Liver (tissue), 9 donors: ENCODE measurements around the gene ZBTB25. TPM values are rescaled to one million over a fixed set of nuclear protein-coding genes. Genes with fewer than 3 reads are reported as not detected.

Source experiments
- DNase-seq: peaks from one replicate; pipeline ENCODE4 v3.0.0-alpha.2; 2017; ENCODE audit warnings: low spot score
- H3K27ac ChIP-seq, 2 donors: one replicate each; pipeline ENCODE4 v1.7.0; 2013; ENCODE audit warnings: inconsistent platforms in 2 of 2, low read length in 2 of 2, control low read depth in 1 of 2, low read depth in 1 of 2, mild to moderate bottlenecking in 1 of 2
- H3K27me3 ChIP-seq, 4 donors: one replicate each; pipeline versions ENCODE4 v1.6.1 to v1.7.0; 2013; ENCODE audit warnings: low read length in 3 of 4, inconsistent platforms in 1 of 4, mild to moderate bottlenecking in 1 of 4, moderate library complexity in 1 of 4; ENCODE audit not compliant: control insufficient read depth in 4 of 4, insufficient read depth in 4 of 4
- H3K36me3 ChIP-seq, 4 donors: one replicate each; pipeline versions ENCODE4 v1.6.1 to v1.7.0; 2013; ENCODE audit warnings: low read length in 3 of 4, mild to moderate bottlenecking in 3 of 4, low read depth in 1 of 4, moderate library complexity in 1 of 4; ENCODE audit not compliant: control insufficient read depth in 4 of 4, insufficient read depth in 3 of 4
- H3K4me1 ChIP-seq, 4 donors: one replicate each; pipeline versions ENCODE4 v1.6.1 to v1.7.0; 2013; ENCODE audit warnings: low read length in 3 of 4, mild to moderate bottlenecking in 3 of 4, moderate library complexity in 1 of 4; ENCODE audit not compliant: control insufficient read depth in 4 of 4, insufficient read depth in 4 of 4
- H3K4me3 ChIP-seq, 3 donors: one replicate each; pipeline versions ENCODE4 v1.6.1 to v1.7.0; 2013; ENCODE audit warnings: low read length in 3 of 3, control low read depth in 1 of 3, low read depth in 1 of 3, mild to moderate bottlenecking in 1 of 3
- H3K9ac ChIP-seq, 2 donors: one replicate each; pipeline ENCODE4 v1.7.0; 2013; ENCODE audit warnings: low read length in 2 of 2, mild to moderate bottlenecking in 2 of 2, moderate library complexity in 2 of 2, control low read depth in 1 of 2, low read depth in 1 of 2
- H3K9me3 ChIP-seq, 4 donors: one replicate each; pipeline versions ENCODE4 v1.6.1 to v1.7.0; 2013; ENCODE audit warnings: low read length in 3 of 4; ENCODE audit not compliant: control insufficient read depth in 4 of 4
- EGR1 ChIP-seq, 2 donors: IDR thresholded peaks; 2 replicates each; pipeline ENCODE4 v1.6.1; 2016 to 2018; ENCODE audit warnings: antibody characterized with exemption in 2 of 2, low read depth in 2 of 2
- FOXA1 ChIP-seq: IDR thresholded peaks from 2 replicates; pipeline ENCODE4 v1.6.1; 2016; ENCODE audit warnings: antibody characterized with exemption
- FOXA2 ChIP-seq: IDR thresholded peaks from 2 replicates; pipeline ENCODE4 v1.6.1; 2016; ENCODE audit warnings: antibody characterized with exemption
- GABPA ChIP-seq, 2 donors: IDR thresholded peaks in 1 of 2; conservative IDR thresholded peaks in 1 of 2; 2 replicates each; pipeline ENCODE4 v1.6.1; 2016; ENCODE audit warnings: antibody characterized with exemption in 2 of 2, mild to moderate bottlenecking in 1 of 2, moderate library complexity in 1 of 2
- HNF4A ChIP-seq, 2 donors: conservative IDR thresholded peaks; 2 replicates each; pipeline ENCODE4 v1.6.1; 2016; ENCODE audit warnings: antibody characterized with exemption in 2 of 2, mild to moderate bottlenecking in 2 of 2
- HNF4G ChIP-seq: IDR thresholded peaks from 2 replicates; pipeline ENCODE4 v1.6.1; 2016; ENCODE audit warnings: antibody characterized with exemption
- JUND ChIP-seq, 2 donors: IDR thresholded peaks; 2 replicates each; pipeline ENCODE4 v1.6.1; 2016; ENCODE audit warnings: antibody characterized with exemption in 2 of 2
- NR2F2 ChIP-seq: IDR thresholded peaks from 2 replicates; pipeline ENCODE4 v1.6.1; 2016; ENCODE audit warnings: antibody characterized with exemption
- RAD21 ChIP-seq, 2 donors: IDR thresholded peaks; 2 replicates each; pipeline ENCODE4 v1.6.1; 2016; ENCODE audit warnings: antibody characterized with exemption in 2 of 2, mild to moderate bottlenecking in 2 of 2
- RXRA ChIP-seq, 2 donors: IDR thresholded peaks; 2 replicates each; pipeline ENCODE4 v1.6.1; 2017 to 2018; ENCODE audit warnings: antibody characterized with exemption in 2 of 2, mild to moderate bottlenecking in 1 of 2
- SP1 ChIP-seq: IDR thresholded peaks from 2 replicates; pipeline ENCODE4 v1.6.1; 2018; ENCODE audit warnings: antibody characterized with exemption, mild to moderate bottlenecking
- TAF1 ChIP-seq: conservative IDR thresholded peaks from 2 replicates; pipeline ENCODE4 v1.6.1; 2016; ENCODE audit warnings: antibody characterized with exemption, mild to moderate bottlenecking
- YY1 ChIP-seq: IDR thresholded peaks from 2 replicates; pipeline ENCODE4 v1.6.1; 2016; ENCODE audit warnings: antibody characterized with exemption, mild to moderate bottlenecking
- WGBS: extraction: QIAGEN DNeasy Blood & Tissue Kit; methylation state at CpG from one replicate; pipeline ENCODE4 v1.1.7; 2013; 5-methylcytosine and 5-hydroxymethylcytosine counted together
- polyA plus RNA-seq, 2 donors: library from polyadenylated mRNA; stranded (reverse) in 1 of 2; unstranded in 1 of 2; fragments of 200-250 nt in 1 of 2; fragments of >200 nt in 1 of 2; fragmentation: Nextera tagmentation in 1 of 2; extraction: Ambion mirVana in 1 of 2; gene quantifications; one replicate each; pipeline versions ENCODE4 v1.2.1 to v1.2.3, GENCODE V29; 2013 to 2015
- total RNA-seq, 2 donors: library from RNA; depleted of rRNA; stranded (reverse); fragments of >200 nt; gene quantifications; one replicate each; pipeline ENCODE4 v1.2.3, GENCODE V29; 2014
- TF ChIP-seq, protein P1 (sequence below): fragments of 150-350 bp; IDR thresholded peaks from 2 replicates; pipeline ENCODE4 v1.5.1; 2017; ENCODE audit warnings: improper control_type of control experiment, low read depth, low read length; ENCODE audit not compliant: missing input control
- TF ChIP-seq, protein P2 (sequence below): IDR thresholded peaks from 2 replicates; pipeline ENCODE4 v1.6.1; 2016; ENCODE audit warnings: antibody characterized with exemption
- TF ChIP-seq, protein P3 (sequence below): IDR thresholded peaks from 2 replicates; pipeline ENCODE4 v1.6.1; 2016; ENCODE audit warnings: antibody characterized with exemption
- TF ChIP-seq, protein P4 (sequence below): IDR thresholded peaks from 2 replicates; pipeline ENCODE4 v1.6.1; 2016; ENCODE audit warnings: antibody characterized with exemption, mild to moderate bottlenecking
- TF ChIP-seq, protein P5 (sequence below): IDR thresholded peaks from 2 replicates; pipeline ENCODE4 v1.6.1; 2016; ENCODE audit warnings: antibody characterized with exemption
- donor health status: healthy.
- donor health status: healthy.
- donor health status: healthy.
- donor health status: healthy.
- donor health status: healthy.

The ZBTB25 gene
- total and polyA plus RNA-seq, 4 donors: 1.4 to 5.9 (median 3.7) TPM

DNA sequence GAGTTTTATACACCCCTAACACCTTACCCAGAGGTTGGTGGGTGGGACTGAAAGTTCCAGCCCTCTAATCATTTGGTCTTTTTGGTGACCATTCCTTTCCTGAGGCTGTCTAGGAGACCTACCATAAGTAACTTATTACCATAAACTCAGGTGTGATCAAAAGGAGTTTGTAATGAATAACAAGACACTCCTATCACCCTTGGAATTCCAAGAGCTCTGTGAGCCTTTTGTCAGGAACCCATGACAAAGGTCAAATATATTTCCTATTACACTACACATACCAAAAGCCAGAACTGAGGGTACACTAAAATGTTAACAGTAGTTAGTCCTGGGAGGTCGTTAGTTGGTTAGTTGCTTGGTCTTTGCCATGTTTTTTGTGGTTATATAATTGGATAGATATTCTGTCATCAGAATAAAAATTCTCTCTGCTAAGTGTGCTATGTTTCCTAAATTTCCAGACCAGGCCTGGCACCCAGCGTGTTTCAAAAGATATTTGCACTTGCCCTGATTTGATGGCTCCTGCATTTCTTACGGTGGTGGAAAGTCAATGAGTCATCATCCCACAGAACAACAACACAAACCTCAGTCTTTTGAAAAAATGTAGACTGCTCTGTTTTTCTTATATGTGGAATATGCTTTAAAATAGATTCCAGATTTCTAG lies 65.3 kb downstream of the ZBTB25 start:
- DNase-seq: no peak

DNA sequence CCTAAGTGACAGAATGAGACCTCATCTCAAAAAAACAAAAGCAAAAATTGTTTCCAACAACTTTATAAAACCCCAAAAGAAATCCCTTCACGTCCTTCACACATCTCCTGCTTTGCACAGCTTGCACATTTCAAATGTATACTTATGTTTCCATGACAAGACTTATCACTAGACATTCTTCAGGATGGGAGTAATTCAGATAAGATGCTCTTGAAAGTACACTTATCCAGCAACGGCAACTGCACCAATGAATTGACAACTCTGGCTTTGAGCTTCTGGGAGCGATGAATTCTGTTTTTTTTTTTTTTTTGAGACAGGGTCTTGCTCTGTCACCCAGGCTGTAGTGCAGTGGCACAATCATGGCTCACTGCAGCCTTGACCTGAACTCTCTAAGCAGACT lies 69.1 kb downstream of the ZBTB25 start:
- Histone ChIP-seq H3K27me3 (no peaks in the 10 kb centered on the region), H3K9me3 (no peaks in the 10 kb centered on the region), H3K27ac (no peak overlapping the region), H3K4me3 (no peak overlapping the region), H3K36me3 (peaks cover 28 to 83% (median 75%) of the 10 kb centered on the region in 4 donors), H3K9ac (no peak overlapping the region), H3K4me1 (no peaks in the 10 kb centered on the region)
- 87% methylated on average over 3 of the region's 3 CpGs for WGBS
- DNase-seq: no peak
- TF ChIP-seq RXRA (IDR thresholded peaks at IDR 0.05) (no peak), HNF4A (conservative IDR thresholded peaks at IDR 0.05) (no peak), HNF4G (no peak), JUND (IDR thresholded peaks at IDR 0.05) (no peak), SP1 (no peak), NR2F2 (no peak), RAD21 (IDR thresholded peaks at IDR 0.05) (no peak), FOXA1 (no peak), EGR1 (IDR thresholded peaks at IDR 0.05; ENCODE audit: low read depth in 2 of 2) (no peak), FOXA2 (no peak), GABPA (IDR thresholded peaks at IDR 0.05 in 1 of 2, conservative IDR thresholded peaks at IDR 0.05 in 1 of 2) (no peak)
- TF ChIP-seq, protein P1, sequence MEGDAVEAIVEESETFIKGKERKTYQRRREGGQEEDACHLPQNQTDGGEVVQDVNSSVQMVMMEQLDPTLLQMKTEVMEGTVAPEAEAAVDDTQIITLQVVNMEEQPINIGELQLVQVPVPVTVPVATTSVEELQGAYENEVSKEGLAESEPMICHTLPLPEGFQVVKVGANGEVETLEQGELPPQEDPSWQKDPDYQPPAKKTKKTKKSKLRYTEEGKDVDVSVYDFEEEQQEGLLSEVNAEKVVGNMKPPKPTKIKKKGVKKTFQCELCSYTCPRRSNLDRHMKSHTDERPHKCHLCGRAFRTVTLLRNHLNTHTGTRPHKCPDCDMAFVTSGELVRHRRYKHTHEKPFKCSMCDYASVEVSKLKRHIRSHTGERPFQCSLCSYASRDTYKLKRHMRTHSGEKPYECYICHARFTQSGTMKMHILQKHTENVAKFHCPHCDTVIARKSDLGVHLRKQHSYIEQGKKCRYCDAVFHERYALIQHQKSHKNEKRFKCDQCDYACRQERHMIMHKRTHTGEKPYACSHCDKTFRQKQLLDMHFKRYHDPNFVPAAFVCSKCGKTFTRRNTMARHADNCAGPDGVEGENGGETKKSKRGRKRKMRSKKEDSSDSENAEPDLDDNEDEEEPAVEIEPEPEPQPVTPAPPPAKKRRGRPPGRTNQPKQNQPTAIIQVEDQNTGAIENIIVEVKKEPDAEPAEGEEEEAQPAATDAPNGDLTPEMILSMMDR: no peak
- TF ChIP-seq, protein P2, sequence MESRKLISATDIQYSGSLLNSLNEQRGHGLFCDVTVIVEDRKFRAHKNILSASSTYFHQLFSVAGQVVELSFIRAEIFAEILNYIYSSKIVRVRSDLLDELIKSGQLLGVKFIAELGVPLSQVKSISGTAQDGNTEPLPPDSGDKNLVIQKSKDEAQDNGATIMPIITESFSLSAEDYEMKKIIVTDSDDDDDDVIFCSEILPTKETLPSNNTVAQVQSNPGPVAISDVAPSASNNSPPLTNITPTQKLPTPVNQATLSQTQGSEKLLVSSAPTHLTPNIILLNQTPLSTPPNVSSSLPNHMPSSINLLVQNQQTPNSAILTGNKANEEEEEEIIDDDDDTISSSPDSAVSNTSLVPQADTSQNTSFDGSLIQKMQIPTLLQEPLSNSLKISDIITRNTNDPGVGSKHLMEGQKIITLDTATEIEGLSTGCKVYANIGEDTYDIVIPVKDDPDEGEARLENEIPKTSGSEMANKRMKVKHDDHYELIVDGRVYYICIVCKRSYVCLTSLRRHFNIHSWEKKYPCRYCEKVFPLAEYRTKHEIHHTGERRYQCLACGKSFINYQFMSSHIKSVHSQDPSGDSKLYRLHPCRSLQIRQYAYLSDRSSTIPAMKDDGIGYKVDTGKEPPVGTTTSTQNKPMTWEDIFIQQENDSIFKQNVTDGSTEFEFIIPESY: no peak
- TF ChIP-seq, protein P3, sequence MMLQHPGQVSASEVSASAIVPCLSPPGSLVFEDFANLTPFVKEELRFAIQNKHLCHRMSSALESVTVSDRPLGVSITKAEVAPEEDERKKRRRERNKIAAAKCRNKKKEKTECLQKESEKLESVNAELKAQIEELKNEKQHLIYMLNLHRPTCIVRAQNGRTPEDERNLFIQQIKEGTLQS: no peak

More for the DNA sequence above, 65.3 kb downstream of the ZBTB25 start:
- H3K4me3 ChIP-seq: no peak overlapping the region
- H3K36me3 ChIP-seq: peaks cover 25 to 82% (median 76%) of the 10 kb centered on the region in 4 donors
- WGBS: 72% methylated on average over 3 of the region's 3 CpGs
- H3K9me3 ChIP-seq: no peaks in the 10 kb centered on the region
- H3K9ac ChIP-seq: no peak overlapping the region
- no peaks in the 10 kb centered on the region for H3K27me3 ChIP-seq
- H3K4me1 ChIP-seq: no peaks in the 10 kb centered on the region
- no peak overlapping the region for H3K27ac ChIP-seq
- TF ChIP-seq, protein P2: no peak
- no peak for TF ChIP-seq FOXA1
- TF ChIP-seq, protein P3: no peak
- no peak for TF ChIP-seq TAF1
- TF ChIP-seq NR2F2: no peak
- no peak for TF ChIP-seq RAD21 (IDR thresholded peaks at IDR 0.05)
- TF ChIP-seq GABPA (IDR thresholded peaks at IDR 0.05 in 1 of 2, conservative IDR thresholded peaks at IDR 0.05 in 1 of 2): no peak
- TF ChIP-seq HNF4G: no peak
- no peak for TF ChIP-seq JUND (IDR thresholded peaks at IDR 0.05)
- TF ChIP-seq RXRA (IDR thresholded peaks at IDR 0.05): no peak
- TF ChIP-seq, protein P4, sequence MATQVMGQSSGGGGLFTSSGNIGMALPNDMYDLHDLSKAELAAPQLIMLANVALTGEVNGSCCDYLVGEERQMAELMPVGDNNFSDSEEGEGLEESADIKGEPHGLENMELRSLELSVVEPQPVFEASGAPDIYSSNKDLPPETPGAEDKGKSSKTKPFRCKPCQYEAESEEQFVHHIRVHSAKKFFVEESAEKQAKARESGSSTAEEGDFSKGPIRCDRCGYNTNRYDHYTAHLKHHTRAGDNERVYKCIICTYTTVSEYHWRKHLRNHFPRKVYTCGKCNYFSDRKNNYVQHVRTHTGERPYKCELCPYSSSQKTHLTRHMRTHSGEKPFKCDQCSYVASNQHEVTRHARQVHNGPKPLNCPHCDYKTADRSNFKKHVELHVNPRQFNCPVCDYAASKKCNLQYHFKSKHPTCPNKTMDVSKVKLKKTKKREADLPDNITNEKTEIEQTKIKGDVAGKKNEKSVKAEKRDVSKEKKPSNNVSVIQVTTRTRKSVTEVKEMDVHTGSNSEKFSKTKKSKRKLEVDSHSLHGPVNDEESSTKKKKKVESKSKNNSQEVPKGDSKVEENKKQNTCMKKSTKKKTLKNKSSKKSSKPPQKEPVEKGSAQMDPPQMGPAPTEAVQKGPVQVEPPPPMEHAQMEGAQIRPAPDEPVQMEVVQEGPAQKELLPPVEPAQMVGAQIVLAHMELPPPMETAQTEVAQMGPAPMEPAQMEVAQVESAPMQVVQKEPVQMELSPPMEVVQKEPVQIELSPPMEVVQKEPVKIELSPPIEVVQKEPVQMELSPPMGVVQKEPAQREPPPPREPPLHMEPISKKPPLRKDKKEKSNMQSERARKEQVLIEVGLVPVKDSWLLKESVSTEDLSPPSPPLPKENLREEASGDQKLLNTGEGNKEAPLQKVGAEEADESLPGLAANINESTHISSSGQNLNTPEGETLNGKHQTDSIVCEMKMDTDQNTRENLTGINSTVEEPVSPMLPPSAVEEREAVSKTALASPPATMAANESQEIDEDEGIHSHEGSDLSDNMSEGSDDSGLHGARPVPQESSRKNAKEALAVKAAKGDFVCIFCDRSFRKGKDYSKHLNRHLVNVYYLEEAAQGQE: no peak
- TF ChIP-seq, protein P5, sequence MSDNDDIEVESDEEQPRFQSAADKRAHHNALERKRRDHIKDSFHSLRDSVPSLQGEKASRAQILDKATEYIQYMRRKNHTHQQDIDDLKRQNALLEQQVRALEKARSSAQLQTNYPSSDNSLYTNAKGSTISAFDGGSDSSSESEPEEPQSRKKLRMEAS: no peak
- no peak for TF ChIP-seq YY1
- no peak for TF ChIP-seq FOXA2
- no peak for TF ChIP-seq EGR1 (IDR thresholded peaks at IDR 0.05; ENCODE audit: low read depth in 2 of 2)
- TF ChIP-seq SP1: no peak
